NOMO-1 treated with dmso at 0.1 percent for 144 hours (cell line): ENCODE data around the gene TBC1D22A.
"Not testable (repeated sequence)": the region's sequence is repeated elsewhere in the genome, so short reads cannot be mapped to it uniquely, and the experiment has no call there.

Experiments used
- DNase-seq: peaks from one replicate; lab custom pipeline; 2025; ENCODE audit not compliant: unreplicated experiment; lab: John Stamatoyannopoulos, UW

The TBC1D22A gene

GRCh38 chr22:47129902-47130635 lies 367.6 kb downstream of the TBC1D22A start:
- peak; percentile 31 for DNase-seq

DNA sequence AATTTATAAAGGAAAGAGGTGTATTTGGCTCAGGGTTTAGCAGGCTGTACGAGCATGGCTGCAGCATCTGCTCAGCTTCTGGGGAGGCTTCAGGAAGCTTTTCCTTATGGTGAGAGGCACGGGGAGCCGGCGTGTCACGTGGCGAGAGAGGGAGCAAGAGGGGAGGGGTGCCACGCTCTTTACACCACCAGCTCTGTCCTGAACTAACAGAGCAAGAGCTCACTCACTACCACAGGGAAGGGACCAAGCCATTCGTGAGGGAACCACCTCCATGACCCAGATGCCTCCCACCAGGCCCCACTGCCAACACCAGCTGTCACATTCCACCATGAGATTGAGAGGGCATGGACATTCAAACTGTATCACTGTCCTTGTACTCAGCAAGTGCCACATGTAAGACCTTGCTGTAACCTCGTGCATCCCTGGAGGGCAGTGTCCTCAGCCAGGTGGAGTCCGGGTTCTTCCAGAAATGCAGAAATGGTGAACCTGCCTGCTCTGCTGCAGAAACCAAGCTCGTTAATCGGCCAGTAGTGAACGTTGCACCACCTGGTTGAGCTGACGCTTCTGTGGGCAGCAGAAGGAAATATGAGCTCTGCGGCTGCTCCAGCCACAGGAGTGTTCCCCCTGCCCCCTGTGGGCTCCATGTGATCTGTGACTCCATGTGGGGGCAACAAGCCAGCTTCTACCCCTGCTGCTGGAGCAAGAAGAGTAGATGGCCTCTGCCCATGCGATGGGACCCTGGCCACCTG lies 368.6 kb downstream of the TBC1D22A start:
- DNase-seq: no peak

DNA sequence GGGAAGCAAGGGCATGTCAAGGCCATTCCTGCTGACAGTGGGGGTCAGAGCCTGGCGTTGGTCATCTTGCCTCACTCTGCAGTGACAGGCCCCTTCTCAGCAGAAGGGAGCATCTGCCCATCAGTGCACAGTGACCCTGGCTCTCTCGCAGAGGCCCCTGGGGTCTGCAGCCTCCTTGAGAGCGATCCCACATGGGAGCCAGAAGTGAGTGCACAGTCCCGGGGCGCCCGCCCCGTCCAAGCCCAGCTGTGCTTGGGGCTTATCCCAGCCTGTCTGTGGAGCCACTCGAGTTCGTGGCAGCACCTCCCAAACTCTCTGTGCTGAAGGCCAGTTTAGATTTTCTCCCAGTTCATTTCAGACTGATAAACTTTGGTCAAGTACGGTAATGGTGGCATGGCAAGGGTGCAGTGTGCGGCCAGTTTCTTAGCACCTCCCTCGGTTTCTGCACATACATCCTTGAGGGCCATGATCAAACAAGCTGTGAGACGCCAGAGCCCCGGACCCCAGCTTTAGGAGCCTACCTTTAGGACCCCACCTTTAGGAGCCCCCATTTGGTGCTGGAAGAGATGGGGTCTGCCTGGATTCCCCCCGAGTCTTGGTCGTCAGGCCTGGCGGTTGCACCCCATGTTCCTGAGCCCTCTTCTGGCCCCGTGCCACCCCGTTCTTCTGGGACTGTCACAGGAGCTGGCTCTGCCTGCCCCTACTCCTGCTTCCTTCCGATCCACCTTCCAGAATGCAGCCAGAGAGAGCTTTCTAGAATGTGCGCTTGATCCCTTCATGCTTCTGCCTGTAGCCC lies 369.4 kb downstream of the TBC1D22A start:
- DNase-seq: no peak

DNA sequence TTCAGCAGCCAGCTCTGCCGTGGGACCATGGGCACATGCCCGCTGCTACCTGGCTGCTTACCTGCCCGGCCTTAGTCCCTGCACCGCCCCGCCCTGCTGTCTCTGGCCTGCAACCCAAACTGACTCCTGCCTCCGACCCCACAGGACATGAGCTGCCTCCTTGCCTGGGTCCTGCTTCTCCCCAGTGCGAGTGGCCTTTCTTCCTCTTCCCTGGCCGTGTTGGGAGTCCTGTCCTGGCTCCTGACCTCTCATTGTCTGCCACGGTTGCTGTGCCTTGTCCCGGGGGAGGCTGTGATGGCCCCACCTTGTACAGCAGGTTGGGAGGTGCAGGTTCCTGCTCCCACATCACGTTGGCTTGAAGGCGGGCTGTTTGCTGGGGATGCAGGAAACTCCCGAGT lies 370.0 kb downstream of the TBC1D22A start:
- DNase-seq: no peak

DNA sequence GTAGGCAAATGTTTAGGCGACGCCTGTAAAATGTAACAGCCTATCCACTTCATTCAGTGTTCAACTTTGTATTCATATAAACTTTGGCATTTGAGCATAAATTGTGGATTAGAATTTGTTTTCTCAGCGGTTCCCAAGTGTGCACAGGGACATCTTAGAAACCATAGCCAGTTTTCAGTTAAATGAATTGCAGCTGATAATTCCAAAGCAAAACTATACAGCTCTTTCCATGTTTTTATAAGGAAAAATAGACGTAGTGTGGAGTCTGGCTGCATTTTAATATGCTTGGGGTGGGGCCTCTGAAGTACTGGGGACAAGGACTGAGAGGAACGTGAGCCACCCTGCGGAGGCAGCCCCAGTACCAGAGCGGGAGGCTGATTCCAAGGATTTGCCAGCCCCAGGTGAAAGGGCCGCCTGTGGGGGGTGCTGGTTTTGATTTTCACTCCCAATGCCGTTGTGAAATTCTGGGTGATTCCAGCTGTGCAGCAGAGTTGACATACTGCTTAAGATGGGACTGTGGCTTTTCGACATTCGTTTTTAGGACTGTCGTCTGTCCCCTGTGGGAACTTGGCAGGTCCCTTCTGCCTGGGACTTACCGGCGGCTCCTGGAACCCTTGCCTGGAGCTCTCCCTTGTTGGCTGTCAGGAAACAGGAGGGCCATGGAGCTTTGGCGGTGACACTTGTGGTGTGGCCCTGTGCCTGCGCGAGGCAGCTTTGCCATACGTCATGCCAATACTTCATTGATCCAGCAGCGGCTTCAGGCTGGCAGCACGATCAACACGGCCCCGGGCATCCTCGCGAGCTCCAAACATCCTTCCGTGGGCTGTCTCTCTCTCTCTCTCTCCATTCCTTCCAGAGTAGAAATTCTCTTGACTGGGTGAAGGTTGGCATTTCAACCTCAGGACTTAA lies 370.9 kb downstream of the TBC1D22A start:
- DNase-seq: no peak

DNA sequence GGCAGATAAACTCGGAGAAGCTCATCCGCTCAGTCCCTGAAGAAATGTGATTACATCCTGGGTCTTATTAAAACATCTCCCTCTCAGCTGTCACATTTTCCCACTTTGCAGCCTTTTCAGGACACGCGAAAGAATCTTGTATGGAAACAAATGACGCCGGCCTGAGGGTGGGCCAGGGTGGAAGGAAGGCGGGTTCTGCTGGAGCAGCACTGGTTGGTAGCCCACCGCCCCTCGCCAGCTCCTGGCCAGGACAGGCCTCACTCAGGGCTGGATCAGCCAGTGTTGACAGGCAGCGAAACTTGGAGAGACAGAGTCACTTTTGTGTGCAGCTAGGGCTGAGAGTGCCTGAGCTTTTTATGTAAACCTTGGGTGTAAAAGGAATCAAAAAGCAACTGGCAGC lies 371.8 kb downstream of the TBC1D22A start:
- DNase-seq: no peak

DNA sequence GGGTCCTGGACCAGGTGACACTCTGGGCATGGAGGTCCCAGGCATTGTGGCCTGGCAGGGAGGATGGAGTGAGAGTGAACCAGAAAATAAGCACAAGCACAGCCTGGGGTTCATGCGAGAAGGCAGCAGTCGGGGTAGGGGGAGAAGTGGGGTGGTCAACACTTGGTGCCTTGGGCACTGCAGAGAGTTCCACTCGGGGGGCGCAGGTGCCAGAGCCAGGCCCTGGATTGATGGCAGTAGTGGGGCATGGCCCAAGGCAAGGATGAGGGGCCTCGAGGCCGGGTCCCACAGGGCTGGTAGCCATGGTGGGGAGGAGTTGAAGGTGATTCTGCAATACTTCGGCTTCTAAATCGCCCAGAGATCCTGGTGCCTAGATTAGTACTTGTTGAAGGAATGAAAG lies 372.9 kb downstream of the TBC1D22A start:
- no peak for DNase-seq

DNA sequence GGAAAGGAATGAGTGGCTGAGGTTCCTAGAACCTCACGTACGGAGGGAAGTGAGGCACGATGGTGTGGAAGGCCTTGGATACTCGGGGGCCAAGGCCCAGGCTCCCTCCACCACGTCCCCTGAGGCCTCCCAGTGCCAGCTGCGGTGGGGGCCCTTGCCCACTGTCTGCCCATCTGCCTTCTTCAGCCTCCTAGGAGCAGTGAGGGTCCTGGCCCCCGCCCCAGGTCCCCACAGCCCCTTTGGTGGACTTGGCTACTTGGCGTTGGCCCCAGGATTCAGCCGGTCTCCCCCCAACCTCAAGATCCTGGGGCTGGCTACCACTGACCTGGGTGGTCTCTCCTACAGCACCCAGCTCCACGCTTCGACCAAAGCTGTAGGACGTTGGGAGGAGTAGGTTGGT lies 373.6 kb downstream of the TBC1D22A start:
- no peak for DNase-seq

DNA sequence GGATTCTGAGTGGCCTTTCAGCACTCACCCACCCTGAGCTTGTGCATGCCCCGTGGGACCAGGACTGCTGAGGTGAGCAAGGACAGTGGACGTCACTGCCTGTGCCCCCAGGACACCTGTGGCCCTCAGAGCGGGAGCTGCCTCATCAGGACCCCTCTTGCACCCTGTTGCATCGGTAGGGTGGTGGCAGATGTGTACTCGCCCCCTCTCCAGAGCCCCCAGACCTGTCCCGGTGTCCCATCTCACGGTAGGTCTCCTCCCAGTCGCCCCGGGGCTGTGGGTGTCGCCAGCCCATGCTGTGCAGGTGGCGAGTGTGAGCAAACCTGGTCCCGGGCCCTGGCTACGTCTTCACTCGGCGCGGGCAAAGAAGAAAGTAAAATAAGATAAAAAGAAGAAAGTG lies 374.2 kb downstream of the TBC1D22A start:
- no peak for DNase-seq

GRCh38 chr22:47139013-47139789 lies 376.8 kb downstream of the TBC1D22A start:
- DNase-seq: no peak

- no peak for DNase-seq
These were observed 377.3 kb downstream of the TBC1D22A start for GRCh38 chr22:47139790-47140119.

DNA sequence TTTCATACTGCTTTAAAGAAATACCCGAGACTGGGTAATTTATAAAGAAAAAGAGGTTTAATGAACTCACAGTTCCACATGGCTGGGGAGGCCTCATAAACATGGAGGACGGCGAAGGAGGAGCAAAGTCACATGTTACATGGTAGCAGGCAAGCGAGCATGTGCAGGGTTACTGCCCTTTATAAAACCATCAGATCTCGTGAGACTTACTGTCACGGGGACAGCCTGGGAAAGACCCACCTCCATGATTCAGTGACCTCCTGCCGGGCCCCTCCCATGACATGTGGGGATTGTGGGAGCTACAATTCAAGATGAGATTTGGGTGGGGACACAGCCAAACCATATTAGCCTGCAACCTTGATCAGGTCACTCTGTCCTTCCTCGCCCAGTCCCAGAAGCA lies 378.5 kb downstream of the TBC1D22A start:
- not testable (repeated sequence) for DNase-seq

DNA sequence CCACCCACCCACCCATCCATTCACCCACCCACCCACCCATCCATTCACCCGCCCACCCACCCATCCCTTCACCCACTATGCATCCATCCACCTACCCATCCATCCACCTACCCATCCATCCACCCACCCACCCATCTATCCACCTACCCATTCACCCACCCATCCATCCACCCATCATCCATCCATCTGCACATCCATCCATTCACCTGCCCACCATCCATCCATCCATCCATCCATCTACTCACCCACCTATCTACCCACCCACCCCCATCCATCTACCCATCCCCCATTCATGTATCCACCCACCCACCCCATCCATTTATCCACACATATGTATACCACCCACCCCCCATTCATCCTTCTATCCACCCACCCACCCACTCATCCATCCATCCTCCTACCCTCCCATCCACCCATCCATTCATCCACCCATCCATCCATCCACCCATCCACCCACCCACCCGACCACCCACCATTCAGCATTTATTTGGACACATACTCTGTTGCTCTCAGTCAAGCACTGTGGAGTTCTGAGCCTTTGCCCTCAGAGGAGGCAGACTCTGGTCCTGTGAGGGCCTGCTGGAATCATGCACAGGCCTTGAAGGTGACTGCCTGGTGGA lies 380.1 kb downstream of the TBC1D22A start:
- no peak for DNase-seq

GRCh38 chr22:47143249-47143938 lies 380.9 kb downstream of the TBC1D22A start:
- no peak for DNase-seq

GRCh38 chr22:47144076-47144765 lies 381.8 kb downstream of the TBC1D22A start:
- no peak for DNase-seq

- no peak for DNase-seq
These were observed 382.5 kb downstream of the TBC1D22A start for GRCh38 chr22:47144791-47145425.

GRCh38 chr22:47145883-47146282 lies 383.4 kb downstream of the TBC1D22A start:
- no peak for DNase-seq

DNA sequence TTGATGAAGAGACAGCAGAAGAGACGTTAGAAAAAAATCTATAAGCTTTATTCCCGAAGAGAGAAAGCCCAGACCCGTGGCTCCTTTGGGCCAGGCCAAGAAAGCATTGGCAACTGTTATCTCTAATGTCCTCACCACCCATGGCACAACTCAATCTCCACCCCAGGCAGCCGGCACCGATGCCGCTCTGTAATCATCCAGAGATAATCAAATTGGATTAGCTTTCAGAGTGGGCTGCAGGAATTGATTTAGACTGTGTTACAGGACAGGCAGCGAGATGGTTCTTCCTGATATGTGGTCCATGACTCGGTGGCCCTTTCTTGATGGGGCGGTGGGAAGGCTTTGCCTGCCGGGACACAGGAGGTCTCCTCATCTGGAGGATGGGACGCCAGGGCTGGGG lies 383.9 kb downstream of the TBC1D22A start:
- DNase-seq: no peak
